Mesothelial cell of epicardium (in vitro differentiated cells): Measurements from ENCODE around the gene PARD3B. TPM values are rescaled to one million over a fixed set of nuclear protein-coding genes. Genes with fewer than 3 reads are reported as not detected.

Experiments
- DNase-seq, 2 experiments: peaks; one replicate each; pipeline ENCODE4 v3.0.0; 2021; ENCODE audit warnings: low spot score in 2 of 2; ENCODE audit not compliant: unreplicated experiment in 2 of 2
- H3K27ac Mint-ChIP-seq: 2 replicates; pipeline ENCODE4 v1.8.0; 2021; ENCODE audit warnings: mixed read lengths
- H3K27me3 Mint-ChIP-seq: 2 replicates; pipeline ENCODE4 v1.8.0; 2021; ENCODE audit warnings: low read depth, mixed read lengths
- H3K36me3 Mint-ChIP-seq: 2 replicates; pipeline ENCODE4 v1.8.0; 2021; ENCODE audit warnings: mixed read lengths
- H3K4me1 Mint-ChIP-seq: 2 replicates; pipeline ENCODE4 v1.8.0; 2021; ENCODE audit warnings: mixed read lengths
- H3K4me3 Mint-ChIP-seq: 2 replicates; pipeline ENCODE4 v1.8.0; 2021; ENCODE audit warnings: mild to moderate bottlenecking, moderate library complexity, mixed read lengths
- H3K9me3 Mint-ChIP-seq: 2 replicates; pipeline ENCODE4 v1.8.0; 2021; ENCODE audit warnings: mixed read lengths
- CTCF ChIP-seq: fragments of 200-600 bp; sonication (generic); IDR thresholded peaks from one replicate; pipeline ENCODE4 v1.5.0; 2021; ENCODE audit warnings: antibody characterized with exemption; ENCODE audit not compliant: unreplicated experiment
- total RNA-seq: library from RNA; stranded (reverse); gene quantifications from 3 replicates; pipeline ENCODE4 v1.2.1, GENCODE V29; 2021

The PARD3B gene
- total RNA-seq, 1 donor from 2014 or later: 23.4 TPM

- no peaks in the 10 kb centered on the region for H3K27me3 Mint-ChIP-seq
- TF ChIP-seq CTCF: no peak
- no peaks in the 10 kb centered on the region for H3K36me3 Mint-ChIP-seq
- H3K27ac Mint-ChIP-seq: no peak overlapping the region
- no peaks in the 10 kb centered on the region for H3K9me3 Mint-ChIP-seq
- no peak overlapping the region for H3K4me3 Mint-ChIP-seq
- peaks cover 20% of the 10 kb centered on the region for H3K4me1 Mint-ChIP-seq
- DNase-seq: no peak
These were observed 859.9 kb downstream of the PARD3B start for GRCh38 chr2:205405194-205405593.

GRCh38 chr2:205405752-205406151, 860.5 kb downstream of the PARD3B start:
- no peak for DNase-seq
- peaks cover 20% of the 10 kb centered on the region for H3K4me1 Mint-ChIP-seq
- no peaks in the 10 kb centered on the region for H3K36me3 Mint-ChIP-seq
- TF ChIP-seq CTCF: no peak
- no peaks in the 10 kb centered on the region for H3K27me3 Mint-ChIP-seq
- no peak overlapping the region for H3K27ac Mint-ChIP-seq
- no peaks in the 10 kb centered on the region for H3K9me3 Mint-ChIP-seq
- H3K4me3 Mint-ChIP-seq: no peak overlapping the region

GRCh38 chr2:205407984-205408383, 862.7 kb downstream of the PARD3B start:
- H3K27ac Mint-ChIP-seq: peak overlapping the region; percentile 81
- no peak for TF ChIP-seq CTCF
- peaks cover 20% of the 10 kb centered on the region for H3K4me1 Mint-ChIP-seq
- DNase-seq: no peak
- H3K36me3 Mint-ChIP-seq: no peaks in the 10 kb centered on the region
- no peaks in the 10 kb centered on the region for H3K27me3 Mint-ChIP-seq
- no peak overlapping the region for H3K4me3 Mint-ChIP-seq
- H3K9me3 Mint-ChIP-seq: no peaks in the 10 kb centered on the region

- peaks cover 20% of the 10 kb centered on the region for H3K4me1 Mint-ChIP-seq
- H3K9me3 Mint-ChIP-seq: no peaks in the 10 kb centered on the region
- DNase-seq: no peak
- H3K4me3 Mint-ChIP-seq: no peak overlapping the region
- H3K36me3 Mint-ChIP-seq: no peaks in the 10 kb centered on the region
- peak overlapping the region; percentile 19 for H3K27ac Mint-ChIP-seq
- H3K27me3 Mint-ChIP-seq: no peaks in the 10 kb centered on the region
- TF ChIP-seq CTCF: no peak
These were observed 863.4 kb downstream of the PARD3B start for GRCh38 chr2:205408696-205409095.

- Mint-ChIP-seq H3K4me1 (peaks cover 20% of the 10 kb centered on the region), H3K27me3 (no peaks in the 10 kb centered on the region), H3K36me3 (no peaks in the 10 kb centered on the region), H3K27ac (peak overlapping the region; percentile 19), H3K4me3 (no peak overlapping the region), H3K9me3 (no peaks in the 10 kb centered on the region)
- DNase-seq: no peak
- TF ChIP-seq CTCF: no peak
These were observed 864.1 kb downstream of the PARD3B start for GRCh38 chr2:205409411-205409810.

GRCh38 chr2:205411558-205411957, 866.3 kb downstream of the PARD3B start:
- H3K4me3 Mint-ChIP-seq: no peak overlapping the region
- no peak for TF ChIP-seq CTCF
- no peaks in the 10 kb centered on the region for H3K27me3 Mint-ChIP-seq
- H3K36me3 Mint-ChIP-seq: no peaks in the 10 kb centered on the region
- no peaks in the 10 kb centered on the region for H3K9me3 Mint-ChIP-seq
- H3K4me1 Mint-ChIP-seq: peaks cover 18% of the 10 kb centered on the region
- no peak for DNase-seq
- H3K27ac Mint-ChIP-seq: no peak overlapping the region
